ENCODE results near the gene FAM236A.
"Not testable (repeated sequence)": the region's sequence is repeated elsewhere in the genome, so short reads cannot be mapped to it uniquely, and the experiment has no call there.

FAM236A gene

GRCh38 chrX:72937906-72938305, at the start of gene FAM236A:
TSS of gene FAM236A (plus strand) at chrX:72938206. CDS start at chrX:72938263, 57 bp downstream.
- DNase-seq: not testable (repeated sequence)

GRCh38 chrX:72889740-72890139, 48.3 kb upstream of the FAM236A start:
- not testable (repeated sequence) for DNase-seq

GRCh38 chrX:72912315-72912714, 25.7 kb upstream of the FAM236A start, which contains the start of gene FAM236C:
TSS of gene FAM236C (plus strand) at chrX:72912615. CDS start at chrX:72912715, 100 bp downstream.
- DNase-seq: not testable (repeated sequence)

GRCh38 chrX:72916096-72916495, 21.9 kb upstream of the FAM236A start:
- not testable (repeated sequence) for DNase-seq

GRCh38 chrX:72932283-72932682, 5.7 kb upstream of the FAM236A start:
- not testable (repeated sequence) for DNase-seq

GRCh38 chrX:72936455-72936854, 1.6 kb upstream of the FAM236A start:
- DNase-seq: not testable (repeated sequence)

- DNase-seq: not testable (repeated sequence)
Measured at GRCh38 chrX:72936882-72937455, 1.0 kb upstream of the FAM236A start.

- DNase-seq: not testable (repeated sequence)
Measured at GRCh38 chrX:72942272-72942671, 4.3 kb downstream of the FAM236A start.

- DNase-seq: not testable (repeated sequence)
Measured at GRCh38 chrX:72943035-72943818, 5.2 kb downstream of the FAM236A start.

- not testable (repeated sequence) for DNase-seq
Measured at GRCh38 chrX:72943819-72944169, 5.8 kb downstream of the FAM236A start, which contains the start of gene DMRTC1. TSS of gene DMRTC1 (minus strand) at chrX:72943837. CDS start at chrX:72875694, 68,143 bp downstream.

- not testable (repeated sequence) for DNase-seq
Measured at GRCh38 chrX:72959971-72960370, 22.0 kb downstream of the FAM236A start.

GRCh38 chrX:72971859-72972258, 33.9 kb downstream of the FAM236A start:
- DNase-seq: not testable (repeated sequence)

- not testable (repeated sequence) for DNase-seq
Measured at GRCh38 chrX:72974885-72975284, 36.9 kb downstream of the FAM236A start.

- DNase-seq: not testable (repeated sequence)
Measured at GRCh38 chrX:72980894-72981469, 43.0 kb downstream of the FAM236A start.

All from AML-193 (cell line).